Nephron (organoid): ENCODE results near the gene NCCRP1.

ENCODE experiments used
- H3K27ac Mint-ChIP-seq, 3 experiments: 2 replicates each; pipeline ENCODE4 v1.8.0; 2020; ENCODE audit warnings: mixed read lengths in 3 of 3, mild to moderate bottlenecking in 2 of 3, moderate library complexity in 1 of 3
- H3K27me3 Mint-ChIP-seq: 2 replicates; pipeline ENCODE4 v1.8.0; 2021; ENCODE audit warnings: low read depth, mild to moderate bottlenecking, moderate library complexity, mixed read lengths
- H3K36me3 Mint-ChIP-seq: 2 replicates; pipeline ENCODE4 v1.8.0; 2020; ENCODE audit warnings: low read depth, mixed read lengths
- H3K4me1 Mint-ChIP-seq: 2 replicates; pipeline ENCODE4 v1.8.0; 2020; ENCODE audit warnings: mixed read lengths
- H3K4me3 Mint-ChIP-seq, 3 experiments: 2 replicates each; pipeline ENCODE4 v1.8.0; 2020; ENCODE audit warnings: mild to moderate bottlenecking in 3 of 3, mixed read lengths in 3 of 3, moderate library complexity in 2 of 3
- H3K9me3 Mint-ChIP-seq: 2 replicates; pipeline ENCODE4 v1.8.0; 2020; ENCODE audit warnings: mixed read lengths
- CTCF ChIP-seq, 3 experiments: fragments of 200-600 bp; sonication (generic); IDR thresholded peaks; one replicate each; pipeline ENCODE4 v1.5.0; 2021; ENCODE audit warnings: antibody characterized with exemption in 3 of 3; ENCODE audit not compliant: unreplicated experiment in 3 of 3

Gene NCCRP1

GRCh38 chr19:39202998-39203355 is 6.2 kb downstream of the NCCRP1 start:
- peaks cover 4% of the 10 kb centered on the region for H3K4me1 Mint-ChIP-seq
- H3K27me3 Mint-ChIP-seq, result peaks cover 52% of the 10 kb centered on the region
- no peak overlapping the region for H3K27ac Mint-ChIP-seq
- no peak for TF ChIP-seq CTCF (IDR thresholded peaks at IDR 0.05; ENCODE audit: unreplicated experiment in 3 of 3)
- no peaks in the 10 kb centered on the region for H3K9me3 Mint-ChIP-seq
- no peak overlapping the region for H3K4me3 Mint-ChIP-seq
- no peaks in the 10 kb centered on the region for H3K36me3 Mint-ChIP-seq

- TF ChIP-seq CTCF (IDR thresholded peaks at IDR 0.05; ENCODE audit: unreplicated experiment in 3 of 3), result no peak
- H3K9me3 Mint-ChIP-seq, result no peaks in the 10 kb centered on the region
- H3K27ac Mint-ChIP-seq, result no peak within 1 kb of the TSS
- no peaks in the 10 kb centered on the region for H3K36me3 Mint-ChIP-seq
- peaks cover 4% of the 10 kb centered on the region for H3K4me1 Mint-ChIP-seq
- H3K4me3 Mint-ChIP-seq, result no peak within 1 kb of the TSS
- peaks cover 48% of the 10 kb centered on the region for H3K27me3 Mint-ChIP-seq
Observed at GRCh38 chr19:39203372-39204341, 6.9 kb downstream of the NCCRP1 start, which contains the start of gene SYCN. TSS of gene SYCN (minus strand) at chr19:39204263. CDS start at chr19:39204254, 9 bp downstream.

- H3K27ac Mint-ChIP-seq, result no peak overlapping the region
- H3K27me3 Mint-ChIP-seq, result peaks cover 38% of the 10 kb centered on the region
- H3K36me3 Mint-ChIP-seq, result no peaks in the 10 kb centered on the region
- H3K4me3 Mint-ChIP-seq, result no peak overlapping the region
- no peaks in the 10 kb centered on the region for H3K9me3 Mint-ChIP-seq
- peaks cover 4% of the 10 kb centered on the region for H3K4me1 Mint-ChIP-seq
- no peak for TF ChIP-seq CTCF (IDR thresholded peaks at IDR 0.05; ENCODE audit: unreplicated experiment in 3 of 3)
Observed at GRCh38 chr19:39205449-39205764, 8.6 kb downstream of the NCCRP1 start.

GRCh38 chr19:39206122-39206521 is 9.4 kb downstream of the NCCRP1 start:
- H3K9me3 Mint-ChIP-seq, result no peaks in the 10 kb centered on the region
- H3K27ac Mint-ChIP-seq, result no peak overlapping the region
- peaks cover 4% of the 10 kb centered on the region for H3K4me1 Mint-ChIP-seq
- H3K4me3 Mint-ChIP-seq, result no peak overlapping the region
- no peaks in the 10 kb centered on the region for H3K36me3 Mint-ChIP-seq
- TF ChIP-seq CTCF (IDR thresholded peaks at IDR 0.05; ENCODE audit: unreplicated experiment in 3 of 3), result no peak
- H3K27me3 Mint-ChIP-seq, result peaks cover 33% of the 10 kb centered on the region

GRCh38 chr19:39207293-39207836 is 10.6 kb downstream of the NCCRP1 start:
- Mint-ChIP-seq H3K4me3 (no peak overlapping the region), H3K9me3 (no peaks in the 10 kb centered on the region), H3K36me3 (no peaks in the 10 kb centered on the region), H3K27ac (no peak overlapping the region), H3K27me3 (peaks cover 23% of the 10 kb centered on the region), H3K4me1 (peaks cover 4% of the 10 kb centered on the region)
- TF ChIP-seq CTCF (IDR thresholded peaks at IDR 0.05; ENCODE audit: unreplicated experiment in 3 of 3), result no peak
